Thoracic aorta (tissue), 2 donors: ENCODE measurements around the gene IQSEC1. TPM values are rescaled to one million over a fixed set of nuclear protein-coding genes. Genes with fewer than 3 reads are reported as not detected.

Experiments used
- ATAC-seq: fragments of 150-250 bp; one replicate; pipeline ENCODE4 v1.8.0; 2017; ENCODE audit warnings: low read depth; ENCODE audit not compliant: insufficient number of reproducible peaks, low FRiP score
- DNase-seq: peaks from one replicate; pipeline ENCODE4 v3.0.0-alpha.2; 2020; ENCODE audit warnings: low spot score
- H3K27ac ChIP-seq, 2 donors: fragments of 200-600 bp; sonication (generic); 1 replicate in 1 of 2; 2 replicates in 1 of 2; pipeline ENCODE4 v1.5.1; 2016; ENCODE audit warnings: mild to moderate bottlenecking in 2 of 2, moderate library complexity in 2 of 2
- H3K27me3 ChIP-seq: fragments of 200-600 bp; sonication (generic); replicated peaks from 2 replicates; pipeline ENCODE4 v1.6.0; 2016; ENCODE audit warnings: mild to moderate bottlenecking; ENCODE audit not compliant: insufficient read depth
- H3K36me3 ChIP-seq: fragments of 200-600 bp; sonication (generic); one replicate; pipeline ENCODE4 v1.5.1; 2016
- H3K4me1 ChIP-seq, 2 donors: fragments of 200-600 bp; sonication (generic); 1 replicate in 1 of 2; 2 replicates in 1 of 2; pipeline versions ENCODE4 v1.5.1 to v1.6.0; 2016; ENCODE audit warnings: low read depth in 2 of 2, mild to moderate bottlenecking in 1 of 2; ENCODE audit not compliant: control insufficient read depth in 1 of 2
- H3K4me3 ChIP-seq: fragments of 200-600 bp; sonication (generic); 2 replicates; pipeline ENCODE4 v1.5.1; 2016; ENCODE audit warnings: mild to moderate bottlenecking
- H3K9me3 ChIP-seq: fragments of 200-600 bp; sonication (generic); 2 replicates; pipeline ENCODE4 v1.5.1; 2016
- CTCF ChIP-seq: fragments of 200-600 bp; sonication (generic); IDR thresholded peaks from one replicate; pipeline ENCODE4 v1.5.1; 2019; ENCODE audit warnings: antibody characterized with exemption
- total RNA-seq, 2 donors: library from RNA; depleted of rRNA; stranded (reverse); fragments of >200 nt; gene quantifications; one replicate each; pipeline versions ENCODE4 v1.1.0 to v1.2.3, GENCODE V29; 2016

Gene IQSEC1
- total RNA-seq, 2 donors from 2014 or later = 93.6 to 121 TPM

- no peaks in the 10 kb centered on the region for H3K27me3 ChIP-seq
- no peaks in the 10 kb centered on the region for H3K9me3 ChIP-seq
- no peak for TF ChIP-seq CTCF
- H3K36me3 ChIP-seq = peaks cover 25% of the 10 kb centered on the region
- DNase-seq (no peak), ATAC-seq (no peak)
- peak overlapping the region in 1 of 2 donors; percentile 17 for H3K27ac ChIP-seq
- peaks cover 32 to 68% of the 10 kb centered on the region in 2 donors for H3K4me1 ChIP-seq
- H3K4me3 ChIP-seq = no peak overlapping the region
These were observed 141.8 kb downstream of the IQSEC1 start for GRCh38 chr3:12931273-12931905.

DNA sequence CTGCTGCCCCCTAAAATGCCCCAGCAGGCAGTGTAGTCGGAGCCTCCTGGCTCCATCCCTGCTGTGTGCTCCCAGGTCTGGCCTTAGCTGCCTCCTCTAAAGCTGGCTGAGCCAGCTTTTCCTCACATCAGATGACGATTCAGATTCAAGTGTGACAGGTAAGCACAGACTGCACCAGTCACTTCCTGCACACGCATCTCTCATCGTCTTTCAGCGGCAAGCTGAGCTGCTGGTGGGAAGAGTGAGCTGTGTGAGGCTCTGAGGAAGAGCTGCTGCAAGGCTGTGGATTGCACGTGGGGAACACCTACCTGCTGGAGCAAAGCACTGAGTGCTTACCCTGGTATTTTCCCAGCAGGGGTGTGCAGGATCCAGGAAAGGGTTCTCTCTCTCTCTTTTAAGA, 143.4 kb downstream of the IQSEC1 start:
- Histone ChIP-seq H3K36me3 (peaks cover 24% of the 10 kb centered on the region), H3K27ac (no peak overlapping the region), H3K27me3 (no peaks in the 10 kb centered on the region), H3K4me3 (no peak overlapping the region), H3K9me3 (no peaks in the 10 kb centered on the region), H3K4me1 (peaks cover 20 to 55% of the 10 kb centered on the region in 2 donors)
- ATAC-seq (no peak), DNase-seq (no peak)
- TF ChIP-seq CTCF = no peak

DNA sequence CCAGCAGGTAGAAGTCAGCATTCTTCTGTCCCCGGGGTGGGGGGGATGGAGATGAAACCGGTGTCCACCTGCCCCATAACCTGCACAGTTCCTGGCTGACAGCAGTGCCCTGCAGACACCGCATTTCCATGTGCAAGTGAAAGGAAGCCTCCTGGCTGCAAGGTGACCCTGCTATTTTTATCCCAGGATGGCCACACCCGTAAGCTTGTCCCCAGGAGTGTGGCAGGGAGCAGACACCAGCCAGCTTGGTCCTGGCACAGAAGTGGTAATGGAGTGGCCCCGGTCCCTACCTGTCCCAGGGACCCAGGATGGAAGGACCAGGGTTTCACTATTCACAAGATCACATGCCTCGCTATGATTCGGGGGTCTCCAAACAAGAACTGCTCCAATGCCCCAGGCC, 146.6 kb downstream of the IQSEC1 start:
- peaks cover 44% of the 10 kb centered on the region for H3K36me3 ChIP-seq

GRCh38 chr3:12925648-12926047, 147.6 kb downstream of the IQSEC1 start:
- no peaks in the 10 kb centered on the region for H3K9me3 ChIP-seq
- DNase-seq (no peak), ATAC-seq (no peak)
- H3K36me3 ChIP-seq = peaks cover 54% of the 10 kb centered on the region
- no peak overlapping the region for H3K27ac ChIP-seq
- H3K27me3 ChIP-seq = no peaks in the 10 kb centered on the region
- peaks cover 5 to 15% of the 10 kb centered on the region in 2 donors for H3K4me1 ChIP-seq
- TF ChIP-seq CTCF = no peak
- H3K4me3 ChIP-seq = no peak overlapping the region

More for the DNA sequence above, 146.6 kb downstream of the IQSEC1 start:
- H3K4me3 ChIP-seq = no peak overlapping the region
- H3K27ac ChIP-seq = no peak overlapping the region
- no peak for DNase-seq
- ATAC-seq = no peak
- no peak for TF ChIP-seq CTCF
- no peaks in the 10 kb centered on the region for H3K9me3 ChIP-seq
- H3K27me3 ChIP-seq = no peaks in the 10 kb centered on the region
- H3K4me1 ChIP-seq = peaks cover 5 to 23% of the 10 kb centered on the region in 2 donors

- TF ChIP-seq CTCF = no peak
- Histone ChIP-seq H3K36me3 (peaks cover 58% of the 10 kb centered on the region), H3K27ac (no peak overlapping the region), H3K27me3 (no peaks in the 10 kb centered on the region), H3K9me3 (no peaks in the 10 kb centered on the region), H3K4me1 (peaks cover 5 to 15% of the 10 kb centered on the region in 2 donors), H3K4me3 (no peak overlapping the region)
- no peak for DNase-seq
- ATAC-seq = no peak
These were observed 148.8 kb downstream of the IQSEC1 start for GRCh38 chr3:12924437-12924836.
